ENCODE data around the gene ST8SIA4.

Gene ST8SIA4, protein sequence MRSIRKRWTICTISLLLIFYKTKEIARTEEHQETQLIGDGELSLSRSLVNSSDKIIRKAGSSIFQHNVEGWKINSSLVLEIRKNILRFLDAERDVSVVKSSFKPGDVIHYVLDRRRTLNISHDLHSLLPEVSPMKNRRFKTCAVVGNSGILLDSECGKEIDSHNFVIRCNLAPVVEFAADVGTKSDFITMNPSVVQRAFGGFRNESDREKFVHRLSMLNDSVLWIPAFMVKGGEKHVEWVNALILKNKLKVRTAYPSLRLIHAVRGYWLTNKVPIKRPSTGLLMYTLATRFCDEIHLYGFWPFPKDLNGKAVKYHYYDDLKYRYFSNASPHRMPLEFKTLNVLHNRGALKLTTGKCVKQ

DNA sequence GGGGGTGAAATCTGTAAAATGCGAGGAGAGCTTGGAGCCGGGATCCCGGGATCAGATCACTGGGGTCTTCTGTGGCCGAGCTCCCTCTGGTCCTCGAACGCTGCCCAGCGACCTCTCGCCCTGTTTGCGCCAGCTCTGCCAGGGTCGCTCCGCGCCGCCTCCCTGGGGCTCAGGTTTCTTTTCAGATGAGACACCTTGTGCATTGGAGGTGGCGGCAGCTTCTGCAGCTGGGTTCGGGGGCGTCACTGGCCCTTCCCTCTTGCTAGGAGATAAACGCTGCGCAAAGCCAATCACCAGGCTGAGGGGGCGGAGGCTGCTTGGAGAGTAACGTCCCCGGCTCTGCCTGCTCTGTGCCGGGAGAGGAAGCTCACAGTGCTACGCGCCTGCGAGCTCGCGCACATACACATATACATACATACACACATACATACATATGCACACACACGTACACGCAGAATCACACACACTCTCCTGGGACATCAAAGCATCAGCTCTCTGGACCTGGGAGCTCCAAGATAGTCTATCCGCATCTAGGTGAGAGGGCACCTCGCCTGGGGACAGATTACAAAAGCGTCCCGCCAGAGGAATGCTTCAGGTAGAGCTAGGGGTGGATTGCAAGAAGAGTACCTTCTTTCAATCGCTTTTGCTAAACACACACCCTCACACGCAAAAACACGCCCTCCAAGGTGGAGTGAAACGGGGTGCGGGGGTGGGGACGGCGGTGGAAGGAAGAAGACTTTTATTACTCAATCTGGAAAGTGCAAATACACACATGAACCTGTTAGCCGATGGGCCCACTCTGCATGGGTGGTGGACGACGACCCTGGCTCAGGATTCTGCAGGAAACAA is at the start of gene ST8SIA4:
Gene ST8SIA4, minus strand, starts transcription at position 244 of the 849 bp plus-strand sequence. CDS start 327 bp downstream, outside the sequence.
- DNase-seq: peak; percentile 92

DNA sequence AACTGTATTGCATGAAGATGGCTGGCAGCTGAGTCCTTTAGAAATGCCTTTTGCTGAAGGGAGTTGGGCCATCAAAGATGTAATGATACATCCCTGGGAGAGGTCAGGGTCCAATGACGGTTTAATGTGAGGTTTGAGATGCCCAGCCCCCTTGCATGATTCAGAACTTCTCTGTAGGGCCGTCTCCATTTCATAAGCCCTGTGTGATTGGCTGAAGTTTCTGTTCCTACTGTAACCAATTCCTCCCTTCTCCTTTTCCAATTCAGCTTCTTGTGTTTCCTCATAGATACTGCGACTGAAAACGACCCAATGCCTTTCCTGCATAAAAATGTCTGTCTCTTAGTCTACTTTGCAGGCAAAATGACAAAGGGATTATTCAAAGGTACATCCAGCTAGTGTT is 47.9 kb upstream of the ST8SIA4 start:
- no peak for DNase-seq

DNA sequence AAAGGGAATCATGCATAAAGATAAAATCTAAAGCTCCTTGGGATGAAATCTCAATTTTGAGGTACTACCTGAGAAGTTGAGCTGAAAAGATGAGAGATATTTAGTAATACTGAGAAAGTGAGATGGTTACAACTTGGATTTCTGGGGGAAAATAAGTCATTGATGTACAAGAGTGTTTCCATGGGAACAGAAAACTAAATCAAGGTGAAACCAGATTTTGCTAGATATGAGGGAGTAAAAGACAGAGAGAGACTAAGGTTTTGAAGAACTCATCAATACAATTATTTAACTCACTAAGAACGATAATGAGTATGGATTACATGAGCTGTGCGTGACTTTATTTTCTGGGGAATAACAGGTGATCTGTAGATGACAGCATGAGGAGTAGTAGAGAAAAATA is 10.2 kb upstream of the ST8SIA4 start:
- DNase-seq: no peak

DNA sequence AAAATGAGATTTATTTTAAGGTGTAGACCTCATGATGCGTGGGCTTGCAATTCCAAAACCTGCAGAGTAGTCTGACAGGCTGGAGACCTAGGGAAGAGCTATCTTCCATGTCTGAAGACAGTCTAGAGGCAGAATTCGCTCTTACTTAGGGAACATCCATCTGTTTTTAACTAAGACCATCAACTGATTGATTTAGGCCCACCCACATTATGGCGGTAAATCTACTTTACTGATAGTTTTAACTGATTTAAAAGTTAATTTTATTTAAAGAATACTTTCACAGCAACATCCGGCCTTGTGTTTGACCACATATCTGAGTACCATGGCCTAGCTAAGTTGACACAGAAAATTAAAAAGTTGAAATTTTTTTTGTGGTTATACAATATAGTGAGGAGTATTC is 6.0 kb upstream of the ST8SIA4 start:
- DNase-seq: no peak

DNA sequence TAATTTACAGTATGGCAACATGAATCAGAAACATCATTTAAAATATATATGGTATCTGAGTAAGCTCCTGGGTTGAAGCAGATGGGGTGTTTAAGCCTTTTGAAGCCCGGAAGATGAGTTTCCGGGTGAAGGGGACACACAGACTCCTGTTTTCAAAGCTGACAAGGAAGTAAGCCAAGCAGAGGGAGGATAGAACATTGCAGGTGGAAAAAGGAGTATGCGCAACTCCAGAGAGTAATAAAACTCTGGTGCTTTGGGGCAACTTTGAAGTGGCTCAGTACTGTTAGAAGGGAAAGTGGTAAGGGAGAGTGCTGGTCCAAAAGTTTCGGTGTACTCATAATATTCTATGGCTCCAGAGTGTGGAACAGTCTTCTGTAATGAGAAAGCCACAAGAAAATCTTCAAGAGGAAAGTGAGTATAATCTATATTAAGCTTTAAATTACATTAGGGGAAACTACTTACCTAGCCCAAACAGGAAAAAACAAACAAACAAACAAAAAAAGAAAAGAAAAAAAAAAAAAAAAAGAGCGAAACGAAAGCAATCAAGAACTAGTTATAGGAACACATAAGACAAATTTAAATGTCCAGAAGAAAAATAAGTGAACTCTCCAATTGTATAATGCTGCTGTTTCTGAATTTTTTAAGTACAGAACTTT is 2.3 kb upstream of the ST8SIA4 start:
- DNase-seq: peak; percentile 20

DNA sequence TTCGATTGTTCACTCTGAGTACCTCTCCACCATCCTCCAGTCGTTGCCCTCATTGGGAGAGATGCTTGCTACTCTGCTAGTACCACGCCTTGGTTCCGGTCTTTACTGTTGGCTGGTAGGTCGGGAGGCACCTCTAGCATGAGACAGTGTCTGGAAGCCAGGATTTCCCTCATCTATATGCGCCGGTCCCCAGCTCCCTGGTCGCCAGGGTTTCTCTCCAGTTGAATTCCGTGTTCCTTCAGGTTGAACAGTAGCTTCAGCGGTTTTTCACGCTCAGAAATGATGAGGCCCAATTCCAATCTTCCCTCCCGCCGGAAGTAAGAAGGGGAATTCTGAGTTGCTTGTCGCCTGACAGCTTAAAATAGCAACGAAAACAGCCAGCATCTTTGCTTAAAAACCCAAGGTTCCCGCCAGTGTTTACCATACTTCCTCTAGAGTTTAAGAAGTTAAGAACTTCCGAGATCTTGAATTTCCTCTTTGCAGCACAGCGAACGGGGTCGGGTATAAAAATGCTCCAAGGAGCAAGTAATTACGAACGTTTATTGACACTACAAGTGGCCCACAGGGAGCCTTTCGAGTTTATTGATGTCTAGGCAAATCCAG is 1.3 kb upstream of the ST8SIA4 start:
- peak; percentile 50 for DNase-seq

DNA sequence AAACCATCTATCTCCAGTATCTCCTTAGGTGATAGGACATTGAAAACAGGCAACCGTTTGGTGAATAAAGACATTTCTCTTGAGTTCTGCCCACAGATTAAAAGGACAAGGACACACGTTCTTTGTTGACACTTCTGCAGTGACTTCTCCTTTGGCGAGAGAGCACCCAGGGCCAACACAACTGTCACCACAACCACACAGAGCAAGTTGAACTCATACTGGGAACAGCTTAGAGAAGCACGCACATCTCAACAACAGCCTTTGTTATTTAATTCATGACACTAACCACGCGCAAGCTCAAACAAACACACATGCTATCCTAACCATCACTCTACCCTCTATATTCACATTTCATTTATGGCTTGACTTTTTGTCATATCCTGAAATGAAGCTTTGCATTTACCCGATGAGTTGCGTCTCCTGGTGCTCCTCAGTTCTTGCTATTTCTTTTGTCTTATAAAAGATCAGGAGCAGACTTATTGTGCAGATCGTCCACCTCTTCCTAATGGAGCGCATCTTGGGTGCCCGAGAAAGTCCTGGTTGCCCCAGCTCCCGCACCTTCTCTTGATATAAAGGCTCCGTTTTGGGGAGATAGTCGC is 543 bp downstream of the ST8SIA4 start:
- peak; percentile 43 for DNase-seq

DNA sequence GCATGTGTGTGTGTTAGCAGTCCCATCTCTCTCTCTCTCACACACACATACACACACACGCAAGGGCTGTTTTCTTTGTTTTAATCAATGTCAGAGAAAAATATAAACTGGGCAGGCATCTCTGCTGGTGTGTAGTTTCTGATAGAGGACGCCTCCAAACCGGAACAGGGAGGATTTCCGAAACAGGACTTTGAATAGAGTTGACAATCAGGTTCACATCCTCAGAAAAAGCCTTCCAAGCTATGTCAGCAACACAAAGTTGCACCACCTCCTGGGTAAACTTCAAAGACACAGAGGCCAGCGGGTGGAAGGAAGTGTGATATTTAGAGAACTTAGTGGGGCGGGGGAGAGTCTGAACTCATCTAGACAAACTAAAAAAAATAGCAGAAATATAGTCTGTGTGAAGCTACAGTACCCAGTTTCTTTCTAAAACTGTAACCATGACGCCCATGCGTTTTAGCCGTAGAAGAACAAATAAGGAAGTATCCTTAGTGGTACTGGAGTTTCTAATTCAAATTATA is 1.2 kb downstream of the ST8SIA4 start:
- DNase-seq: peak; percentile 73

DNA sequence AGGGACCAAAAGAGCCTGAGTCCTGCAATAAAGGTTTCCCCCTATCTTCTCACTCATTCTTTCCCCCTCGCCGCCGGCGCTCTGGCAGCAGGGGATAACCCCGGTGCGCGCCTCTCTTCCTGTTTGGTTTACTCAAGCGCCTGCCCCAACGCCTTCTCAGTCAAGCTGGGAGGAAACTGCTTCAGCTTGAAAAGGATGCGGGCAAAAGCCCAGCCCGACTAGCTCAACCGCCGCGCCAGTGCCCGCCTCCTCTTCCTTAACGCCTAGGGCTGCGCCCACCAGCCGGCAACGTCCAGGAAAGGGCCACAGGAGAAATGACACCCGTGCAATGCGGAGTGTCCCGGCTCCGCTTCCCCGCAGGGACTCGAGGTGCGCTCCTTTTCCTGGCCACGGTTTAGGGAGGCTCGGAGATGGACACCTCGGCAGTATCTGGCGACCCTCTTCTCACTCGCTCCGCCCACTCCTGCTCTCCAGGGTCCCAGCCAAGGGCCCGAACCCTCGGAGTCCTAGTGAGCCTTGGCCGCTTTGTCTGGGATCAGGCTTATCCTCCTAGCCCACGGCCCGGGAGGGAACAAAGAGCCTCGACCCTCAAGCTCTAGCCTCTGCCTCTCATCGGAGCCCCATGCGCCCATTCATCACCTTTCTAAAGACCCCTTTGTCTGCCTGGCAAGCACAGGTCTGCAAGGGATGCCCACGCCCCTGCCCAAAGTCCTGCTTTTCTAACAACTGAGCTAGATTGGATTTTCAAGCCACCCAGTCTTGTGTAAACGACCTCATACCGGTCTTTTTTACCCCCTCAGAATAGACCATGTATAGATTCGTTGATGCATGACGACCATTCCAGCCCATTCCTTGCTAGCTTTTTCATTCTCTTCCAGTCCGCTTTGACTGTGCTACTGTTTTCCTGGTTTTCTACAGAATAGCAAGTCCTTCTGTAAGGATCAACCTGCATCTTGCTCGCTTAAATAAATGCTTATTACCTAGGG is 2.0 kb downstream of the ST8SIA4 start:
- peak; percentile 88 for DNase-seq

DNA sequence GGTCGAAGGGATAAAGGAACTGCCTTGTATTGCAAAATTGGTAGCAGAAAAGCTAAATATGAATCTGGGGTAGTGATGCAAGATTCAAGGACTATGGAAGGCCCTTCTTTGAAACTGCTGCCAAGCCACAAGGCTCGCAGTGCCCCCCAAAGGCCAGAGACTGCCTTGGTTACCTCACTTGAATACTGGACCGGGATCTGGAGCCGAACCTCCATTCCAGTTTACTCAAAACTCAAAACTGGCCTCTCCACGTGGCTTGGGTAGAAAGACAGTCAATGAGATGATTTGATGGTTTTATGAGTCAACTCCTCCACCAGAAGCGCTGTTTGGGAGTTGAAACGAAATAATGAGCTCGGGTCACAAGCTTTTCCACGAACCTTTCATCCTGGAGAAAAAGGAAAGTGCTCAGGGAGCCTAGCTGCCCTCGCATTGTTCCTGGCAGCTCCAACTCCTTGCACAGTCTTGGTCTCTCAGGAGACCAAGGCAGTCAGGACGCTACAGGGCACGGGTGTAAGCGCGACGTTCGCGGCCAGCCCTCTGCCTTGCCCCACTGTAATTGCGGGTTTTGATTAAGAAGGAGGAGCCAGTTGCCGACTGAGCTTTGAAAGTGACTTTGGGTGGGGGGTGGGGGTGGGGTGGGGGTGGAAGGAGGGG is 2.8 kb downstream of the ST8SIA4 start:
- DNase-seq: peak; percentile 46

DNA sequence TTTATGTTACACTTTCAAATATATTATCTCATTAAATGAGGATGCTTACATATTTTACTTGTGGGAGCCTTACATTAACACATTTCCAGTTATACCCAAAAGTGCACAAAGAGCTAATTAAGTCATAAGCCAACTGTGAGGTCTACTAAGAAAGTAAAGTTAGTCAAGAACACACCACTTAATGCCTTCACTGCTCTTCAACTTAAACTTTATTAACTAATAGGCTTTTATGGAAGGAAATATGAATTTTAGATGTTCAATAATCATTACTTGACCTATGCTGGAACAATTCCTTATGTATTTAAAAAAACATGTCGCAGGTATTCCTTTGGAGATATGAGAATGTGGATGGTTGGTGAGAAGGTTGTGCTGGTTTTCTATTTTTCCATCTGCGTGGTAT is 3.4 kb downstream of the ST8SIA4 start:
- DNase-seq: no peak

DNA sequence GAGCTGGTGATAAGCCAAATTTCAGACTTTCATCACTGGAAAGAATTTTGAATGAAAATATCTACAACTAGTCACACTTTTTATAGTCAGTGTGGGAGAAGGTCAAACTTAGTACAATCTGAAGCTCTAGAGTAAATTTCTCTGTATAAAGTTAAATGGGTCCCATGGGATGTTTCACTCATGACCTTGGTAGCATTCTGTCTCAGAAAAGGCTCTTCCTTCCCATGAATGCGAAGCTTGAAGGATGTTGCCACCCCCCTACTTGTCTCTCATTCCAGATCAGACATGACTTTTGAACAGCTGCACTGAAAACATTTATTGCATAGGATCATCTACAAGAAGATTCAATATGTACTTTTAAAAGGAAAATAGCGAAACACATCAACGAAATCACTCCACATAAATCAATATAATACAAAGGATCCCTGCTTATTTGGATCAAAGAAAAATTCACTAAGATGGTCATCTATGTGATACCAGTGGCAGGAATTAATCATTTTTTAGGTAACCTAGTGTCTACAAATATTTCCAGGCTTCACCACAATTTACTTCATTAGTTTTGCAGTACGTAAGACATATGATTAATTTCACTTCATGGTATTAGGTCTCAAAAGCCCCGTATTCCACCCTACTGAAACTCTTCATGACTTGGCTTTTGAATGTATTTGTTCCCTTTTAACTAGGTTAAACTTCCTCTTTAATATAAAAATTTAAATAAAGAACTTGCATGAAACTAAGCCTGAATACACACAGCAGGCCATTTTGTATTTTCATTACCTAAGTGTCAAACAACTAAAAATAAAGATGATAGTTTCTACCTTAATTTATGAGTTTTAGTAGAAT is 4.4 kb downstream of the ST8SIA4 start:
- no peak for DNase-seq

DNA sequence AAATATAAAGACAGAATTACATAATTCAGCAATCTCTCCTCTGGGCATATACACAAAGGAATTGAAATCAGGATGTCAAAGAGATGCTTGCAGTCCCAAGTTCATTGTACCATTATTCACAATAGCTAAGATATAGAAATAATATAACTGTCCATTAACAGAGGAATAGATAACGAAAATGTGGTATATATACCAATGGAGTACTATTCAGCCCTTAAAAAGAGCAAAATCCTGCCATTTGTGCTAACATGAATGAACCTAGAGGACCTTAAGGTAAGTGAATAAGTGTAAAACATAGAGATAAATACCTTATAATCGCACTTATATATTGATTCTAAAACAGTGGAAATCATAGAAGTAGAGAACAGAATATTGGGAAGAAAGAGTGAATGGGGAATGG is 7.0 kb downstream of the ST8SIA4 start:
- DNase-seq: no peak

DNA sequence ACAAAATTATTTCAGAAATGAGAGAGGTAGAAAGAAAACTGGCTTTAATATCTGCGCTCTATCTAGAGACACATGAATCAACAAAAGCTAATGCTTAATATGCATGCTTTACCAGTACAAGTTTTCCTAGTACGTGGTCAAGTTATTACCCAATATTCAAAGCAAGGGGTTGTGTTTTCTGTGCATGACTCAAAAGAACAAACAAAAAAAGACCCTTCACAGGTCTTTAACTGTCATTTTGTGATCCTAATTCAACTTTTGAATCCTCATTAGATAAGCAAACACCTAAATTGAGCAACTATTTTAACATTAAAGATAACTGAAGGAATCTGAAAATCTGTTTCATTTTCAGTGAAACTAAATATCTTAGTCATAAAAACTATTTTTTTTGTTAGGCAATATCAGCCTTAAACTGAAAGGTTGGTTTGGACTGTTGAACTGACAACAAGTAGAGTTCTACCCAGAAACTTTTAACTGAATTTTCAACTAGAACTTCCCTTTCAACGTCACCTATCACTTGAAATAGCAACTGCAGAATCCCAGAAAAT is 12.5 kb downstream of the ST8SIA4 start:
- no peak for DNase-seq

DNA sequence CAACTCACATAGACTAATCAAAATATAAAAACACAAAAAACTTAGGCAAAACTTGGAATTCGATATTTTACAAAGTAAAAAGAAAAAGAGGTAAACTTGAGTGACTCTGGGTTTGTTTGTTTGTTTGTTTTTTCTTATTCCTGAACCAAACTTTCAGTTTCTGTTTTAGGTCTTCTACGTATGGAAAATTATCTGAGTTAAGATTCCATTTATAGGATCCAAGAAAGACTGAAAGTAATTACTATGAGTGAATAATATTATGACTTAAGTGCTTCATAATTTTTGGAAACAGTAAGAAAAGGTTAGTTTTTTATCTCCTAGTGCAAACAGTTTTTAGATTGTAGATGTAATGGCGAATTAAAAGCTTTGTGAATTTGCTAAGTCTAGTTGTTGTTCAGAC is 13.2 kb downstream of the ST8SIA4 start:
- DNase-seq: no peak

DNA sequence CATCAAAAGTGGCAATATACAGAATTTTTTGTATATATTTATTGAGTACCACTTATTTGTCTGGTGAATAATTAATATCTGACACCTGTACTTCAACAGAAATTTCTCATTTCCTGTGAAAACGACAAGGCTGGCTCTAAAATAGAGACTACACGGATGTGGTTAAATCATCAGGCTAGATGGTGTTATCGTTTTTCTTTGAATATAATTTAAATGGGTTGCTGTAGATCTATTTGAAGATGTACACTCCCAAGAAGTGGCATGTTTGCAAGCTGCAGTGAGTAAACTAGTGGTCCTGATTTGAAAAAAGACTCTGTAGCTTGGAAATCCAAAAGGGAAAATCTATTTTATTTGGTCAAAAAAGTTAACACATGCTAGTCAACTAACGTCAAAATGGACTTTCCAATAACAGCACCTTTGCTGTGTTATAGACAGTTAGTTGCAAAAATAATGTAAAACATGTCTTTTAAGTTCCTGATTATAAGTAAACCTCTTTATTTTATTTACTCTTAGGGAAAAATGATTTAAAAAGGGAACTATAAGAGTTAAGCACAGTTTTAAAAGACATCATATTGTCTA is 13.8 kb downstream of the ST8SIA4 start:
- no peak for DNase-seq

DNA sequence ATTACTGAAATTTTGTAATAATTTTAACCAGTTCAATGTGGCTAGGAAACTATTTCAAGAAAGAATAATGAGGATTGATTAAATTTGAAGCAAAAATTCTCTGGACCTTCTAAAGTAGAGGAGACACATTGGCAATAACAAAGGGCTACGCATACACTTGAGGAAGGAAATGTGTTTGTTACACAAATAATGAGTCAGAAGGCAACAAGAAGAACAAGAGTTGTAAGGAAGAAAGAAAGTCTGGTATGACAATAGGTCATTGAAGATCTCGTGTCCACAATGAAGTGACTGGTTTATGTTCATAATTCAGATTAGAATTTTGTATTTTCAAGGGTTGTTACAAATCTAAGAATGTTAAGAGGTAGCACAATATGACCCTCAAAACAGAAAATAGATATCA is 25.8 kb downstream of the ST8SIA4 start:
- DNase-seq: no peak

DNA sequence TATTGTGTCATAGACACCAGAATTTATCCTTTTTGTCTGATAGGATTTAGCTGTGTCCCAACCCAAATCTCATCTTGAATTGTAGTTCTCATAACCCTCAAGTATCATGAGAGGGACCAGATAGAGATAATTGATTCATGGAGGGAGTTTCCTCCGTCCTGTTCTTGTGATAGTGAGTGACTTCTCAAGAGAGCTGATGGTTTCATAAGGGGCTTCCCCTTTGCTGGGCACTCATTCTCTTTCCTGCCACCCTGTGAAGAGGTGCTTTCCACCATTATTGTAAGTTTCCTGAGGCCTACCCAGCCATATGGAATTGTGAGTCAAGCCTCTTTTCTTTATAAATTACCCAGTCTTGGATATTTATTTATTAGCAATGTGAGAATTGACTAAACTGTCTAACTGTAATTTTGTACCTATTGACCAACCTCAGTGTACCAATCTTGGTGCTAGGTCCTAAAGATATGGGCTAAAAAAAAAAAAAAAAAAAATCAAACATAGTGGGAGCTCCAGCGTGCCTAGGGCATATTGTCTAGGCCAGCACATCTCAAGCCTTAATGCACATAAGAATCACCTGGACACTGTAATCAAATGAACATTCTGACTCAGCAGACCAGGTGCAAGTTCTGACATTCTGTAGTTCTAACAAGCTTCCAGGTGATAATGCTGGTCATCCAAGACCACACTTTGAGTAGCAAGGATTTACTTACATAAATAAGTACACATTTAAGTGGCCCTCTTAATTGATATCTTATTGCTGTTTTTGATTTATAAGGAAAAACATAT is 30.5 kb downstream of the ST8SIA4 start:
- no peak for DNase-seq
